ENCODE results near the gene AKAP13.

GRCh38 chr15:85557385-85557784 lies 177.0 kb downstream of the AKAP13 start:
- TF ChIP-seq CTCF (IDR thresholded peaks at IDR 0.05) (no peak), POLR2A (IDR thresholded peaks at IDR 0.05) (no peak), POLR2AphosphoS5 (IDR thresholded peaks at IDR 0.05) (no peak)
